SK-N-SH (cell line): ENCODE results near the gene ABCA7. TPM values are rescaled to one million over a fixed set of nuclear protein-coding genes. Genes with fewer than 3 reads are reported as not detected.

Experiments
- CTCF ChIA-PET: fragments of 300-600, 350-600 bp; formaldehyde crosslinking; extraction: SDS; loops from one replicate; lab custom pipeline; 2021; lab: Yijun Ruan, JAX
- POLR2A ChIA-PET: fragments of 350-600 bp; sonication (Branson Sonifier 250); formaldehyde crosslinking; extraction: SDS; loops from one replicate; lab custom pipeline; 2020; ENCODE audit warnings: antibody characterized with exemption, inconsistent platforms; lab: Yijun Ruan, JAX
- DNase-seq: peaks from one replicate; pipeline ENCODE4 v3.0.0; 2012
- H2AFZ ChIP-seq: fragments of 200-600 bp; sonication (generic); 2 replicates; pipeline ENCODE4 v1.8.1; 2016; ENCODE audit warnings: antibody characterized with exemption, mild to moderate bottlenecking, low read depth
- H3F3A ChIP-seq: fragments of 200-600 bp; sonication (generic); replicated peaks from 2 replicates; pipeline ENCODE3; 2016; ENCODE audit warnings: antibody characterized with exemption, mild to moderate bottlenecking; ENCODE audit not compliant: insufficient read depth
- H3K27ac ChIP-seq, 2 experiments: fragments of 200-500 bp in 1 of 2; fragments of 200-600 bp in 1 of 2; sonication (Bioruptor generic) in 1 of 2; sonication (generic), shearing (Covaris generic) in 1 of 2; 2 replicates each; pipeline versions ENCODE4 v1.5.1 to v1.6.1; 2014 to 2016; ENCODE audit warnings: low read depth in 2 of 2, inconsistent platforms in 1 of 2, low read length in 1 of 2, mild to moderate bottlenecking in 1 of 2, mixed read lengths in 1 of 2
- H3K27me3 ChIP-seq: fragments of 200-600 bp; sonication (generic), shearing (Covaris generic); 2 replicates; pipeline ENCODE4 v1.6.1; 2016; ENCODE audit warnings: mixed run types; ENCODE audit not compliant: insufficient read depth
- H3K36me3 ChIP-seq, 2 experiments: fragments of 200-500 bp in 1 of 2; fragments of 200-600 bp in 1 of 2; sonication (Bioruptor generic) in 1 of 2; sonication (generic) in 1 of 2; replicated peaks in 1 of 2; 2 replicates each; pipeline versions ENCODE3 to v1.5.1; 2014 to 2016; ENCODE audit warnings: low read length in 1 of 2, mild to moderate bottlenecking in 1 of 2; ENCODE audit not compliant: insufficient read depth in 2 of 2, control insufficient read depth in 1 of 2
- H3K4me1 ChIP-seq, 2 experiments: fragments of 200-500 bp in 1 of 2; fragments of 200-600 bp in 1 of 2; sonication (Bioruptor generic) in 1 of 2; sonication (generic), shearing (Covaris generic) in 1 of 2; 2 replicates each; pipeline versions ENCODE4 v1.5.1 to v1.6.1; 2014 to 2016; ENCODE audit warnings: low read depth in 1 of 2, low read length in 1 of 2, mixed run types in 1 of 2; ENCODE audit not compliant: insufficient read depth in 2 of 2, control insufficient read depth in 1 of 2
- H3K4me2 ChIP-seq: fragments of 200-600 bp; sonication (generic), shearing (Covaris generic); 2 replicates; pipeline ENCODE4 v1.6.1; 2017; ENCODE audit warnings: mixed run types
- H3K4me3 ChIP-seq, 2 experiments: fragments of 200-500 bp in 1 of 2; fragments of 200-600 bp in 1 of 2; sonication (Bioruptor generic) in 1 of 2; sonication (generic), shearing (Covaris generic) in 1 of 2; 2 replicates each; pipeline versions ENCODE4 v1.5.1 to v1.8.1; 2014 to 2016; ENCODE audit warnings: low read depth in 2 of 2, inconsistent platforms in 1 of 2, low read length in 1 of 2, mild to moderate bottlenecking in 1 of 2, mixed read lengths in 1 of 2, moderate library complexity in 1 of 2
- H3K79me2 ChIP-seq: fragments of 200-600 bp; sonication (generic); 2 replicates; pipeline ENCODE4 v1.8.1; 2017; ENCODE audit warnings: mild to moderate bottlenecking; ENCODE audit not compliant: insufficient read depth
- H3K9ac ChIP-seq: fragments of 200-600 bp; sonication (generic); 2 replicates; pipeline ENCODE4 v1.6.1; 2017; ENCODE audit warnings: mixed run types
- H3K9me2 ChIP-seq: fragments of 200-600 bp; sonication (generic); 2 replicates; pipeline ENCODE4 v1.6.1; 2017; ENCODE audit warnings: mixed run types
- H3K9me3 ChIP-seq: fragments of 200-600 bp; sonication (generic); 2 replicates; pipeline ENCODE4 v1.6.1; 2017; ENCODE audit warnings: mixed run types, mild to moderate bottlenecking, moderate library complexity
- H4K20me1 ChIP-seq: fragments of 200-600 bp; sonication (generic); 2 replicates; pipeline ENCODE4 v1.6.1; 2017; ENCODE audit warnings: mild to moderate bottlenecking, mixed run types; ENCODE audit not compliant: insufficient read depth
- CHD2 ChIP-seq: fragments of 150-350 bp; IDR thresholded peaks from 2 replicates; pipeline ENCODE4 v1.6.1; 2018; ENCODE audit warnings: low read length; ENCODE audit not compliant: partially characterized antibody
- CTCF ChIP-seq: fragments of 200-600 bp; sonication (generic); IDR thresholded peaks from 2 replicates; pipeline ENCODE4 v1.6.1; 2017; ENCODE audit warnings: antibody characterized with exemption, mild to moderate bottlenecking, moderate library complexity
- ELF1 ChIP-seq: IDR thresholded peaks from 2 replicates; pipeline ENCODE4 v1.4.0; 2012
- EZH2phosphoT487 ChIP-seq: fragments of 200-600 bp; sonication (generic); IDR thresholded peaks from 2 replicates; pipeline ENCODE4 v1.6.1; 2017; ENCODE audit warnings: low read depth, mixed run types, mild to moderate bottlenecking, antibody characterized with exemption, moderate library complexity, borderline replicate concordance
- FOSL2 ChIP-seq: IDR thresholded peaks from 2 replicates; pipeline ENCODE4 v1.4.0; 2012; ENCODE audit warnings: low read depth, mild to moderate bottlenecking, moderate library complexity, borderline replicate concordance
- FOXJ3 ChIP-seq: sonication (generic); formaldehyde crosslinking; IDR thresholded peaks from 2 replicates; pipeline ENCODE4 v1.5.1; 2020; ENCODE audit warnings: mild to moderate bottlenecking, missing genetic modification reagents
- FOXM1 ChIP-seq: IDR thresholded peaks from 2 replicates; pipeline ENCODE4 v1.4.0; 2012; ENCODE audit warnings: low read depth, mild to moderate bottlenecking
- GABPA ChIP-seq: IDR thresholded peaks from 2 replicates; pipeline ENCODE4 v1.4.0; 2012; ENCODE audit warnings: low read depth, mild to moderate bottlenecking
- JUND ChIP-seq: IDR thresholded peaks from 2 replicates; pipeline ENCODE4 v1.4.0; 2012
- MAX ChIP-seq: IDR thresholded peaks from 2 replicates; pipeline ENCODE4 v1.4.0; 2012; ENCODE audit warnings: low read depth
- NRF1 ChIP-seq: IDR thresholded peaks from 2 replicates; pipeline ENCODE4 v1.6.1; 2012; ENCODE audit warnings: low read depth, mild to moderate bottlenecking, low read length
- PBX3 ChIP-seq: IDR thresholded peaks from 2 replicates; pipeline ENCODE4; 2012
- RXRA ChIP-seq: IDR thresholded peaks from 2 replicates; pipeline ENCODE4 v1.4.0; 2012; ENCODE audit warnings: low read depth, mild to moderate bottlenecking, borderline replicate concordance
- TCF12 ChIP-seq: IDR thresholded peaks from 2 replicates; pipeline ENCODE4 v1.4.0; 2012
- ZBTB33 ChIP-seq: IDR thresholded peaks from 2 replicates; pipeline ENCODE4 v1.4.0; 2012; ENCODE audit warnings: low read depth, borderline replicate concordance
- WGBS: methylation state at CpG from one replicate; pipeline ENCODE4 v1.1.6; 2017; ENCODE audit warnings: low lambda C conversion rate; 5-methylcytosine and 5-hydroxymethylcytosine counted together
- polyA plus RNA-seq, 3 experiments: library from polyadenylated mRNA; depleted of rRNA; stranded (reverse); fragments of >200 nt; gene quantifications; 2 replicates each; pipeline ENCODE4 v1.2.3, GENCODE V29; 2012

Gene ABCA7
- polyA plus RNA-seq, 1 of the 3 experiments (the other 2 are of a cell fraction) = 7.8 TPM

GRCh38 chr19:1049800-1050199, 9.9 kb downstream of the ABCA7 start:
- H3K9ac ChIP-seq = no peak overlapping the region
- H3F3A ChIP-seq = peaks cover 4% of the 10 kb centered on the region
- no peaks in the 10 kb centered on the region for H4K20me1 ChIP-seq
- no peaks in the 10 kb centered on the region for H3K9me3 ChIP-seq
- no peak overlapping the region for H3K27ac ChIP-seq
- TF ChIP-seq FOXM1 (no peak), GABPA (no peak), JUND (no peak), EZH2phosphoT487 (no peak), FOXJ3 (CRISPR knock-in tag) (no peak), CTCF (no peak), ZBTB33 (no peak), CHD2 (no peak), TCF12 (no peak), RXRA (no peak), ELF1 (no peak), MAX (no peak), NRF1 (no peak), FOSL2 (no peak), PBX3 (no peak)
- TF ChIP-seq, all 33 proteins: peak for 0
- H3K36me3 ChIP-seq = no peaks in the 10 kb centered on the region
- ChIA-PET POLR2A (no interaction called here), CTCF (interaction anchor here (1.3 kb wide), 1 partner anchor 15 kb away, joined by 3 read pairs; no protein-coding TSS in a partner anchor)
- no peaks in the 10 kb centered on the region for H3K79me2 ChIP-seq
- WGBS = 61% methylated on average over 11 of the region's 11 CpGs
- no peak for DNase-seq
- no peak overlapping the region for H3K4me3 ChIP-seq
- no peaks in the 10 kb centered on the region for H3K4me1 ChIP-seq
- H2AFZ ChIP-seq = no peak overlapping the region
- H3K27me3 ChIP-seq = no peaks in the 10 kb centered on the region
- H3K9me2 ChIP-seq = no peaks in the 10 kb centered on the region
- H3K4me2 ChIP-seq = no peak overlapping the region
